ENCODE measurements around the gene NUP98.
"Not testable (repeated sequence)": the region's sequence is repeated elsewhere in the genome, so short reads cannot be mapped to it uniquely, and the experiment has no call there.

NUP98 gene

DNA sequence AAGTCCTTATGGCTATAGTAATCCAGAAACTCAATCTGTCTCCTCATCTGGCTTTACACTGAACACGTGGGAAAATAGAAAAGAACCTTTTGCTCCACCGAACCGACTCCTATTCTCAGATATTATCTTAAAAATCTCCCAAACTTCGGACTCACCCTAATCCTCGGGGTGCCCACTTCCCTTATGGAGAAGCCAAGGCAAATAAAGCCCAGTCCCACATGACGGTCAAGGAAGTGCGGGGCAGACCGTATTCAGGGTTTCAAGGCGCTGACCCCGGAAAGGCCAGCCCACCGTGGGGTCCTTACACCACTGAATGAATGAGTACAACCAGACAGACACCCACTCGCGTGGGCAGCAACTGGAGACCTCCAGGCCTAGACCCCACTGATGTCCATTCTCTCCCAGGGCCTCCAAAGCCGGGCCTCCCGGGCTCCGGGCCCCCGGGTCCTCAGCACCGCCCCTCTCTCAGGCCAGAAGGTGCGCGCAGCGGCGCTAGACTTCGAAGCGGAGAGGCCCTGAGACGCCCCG, 489 bp downstream of the NUP98 start:
- Mint-ChIP-seq H3K36me3 (ENCODE audit: low read depth) (peaks cover 44% of the 10 kb centered on the region), H3K9me3 (no peaks in the 10 kb centered on the region), H3K4me3 (peak overlapping the region; percentile 93), H3K27ac (peak overlapping the region; percentile 97), H3K27me3 (no peaks in the 10 kb centered on the region), H3K4me1 (peaks cover 55% of the 10 kb centered on the region)
- peak; percentile 33 for ATAC-seq
- no peak for DNase-seq

DNA sequence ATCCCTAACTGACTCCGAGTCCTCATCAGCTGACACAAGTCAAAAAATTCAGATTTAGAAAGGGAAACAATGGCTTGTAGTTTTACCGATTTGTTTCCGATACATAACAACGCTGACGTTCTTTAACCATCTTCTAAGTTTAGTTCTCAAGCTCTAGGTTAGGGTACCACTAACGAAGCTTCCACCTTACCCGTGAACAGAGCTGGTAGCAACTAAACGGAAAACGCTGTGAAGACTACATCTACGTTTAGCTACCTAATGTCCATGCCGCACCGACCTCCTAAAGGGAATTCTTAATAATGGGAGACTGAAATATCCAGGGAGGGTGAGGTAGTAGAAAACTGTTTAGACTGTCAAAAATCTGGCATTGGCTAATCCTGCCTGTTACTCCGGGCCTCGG, 1.0 kb downstream of the NUP98 start:
- DNase-seq (no peak), ATAC-seq (no peak)
- Mint-ChIP-seq H3K9me3 (no peaks in the 10 kb centered on the region), H3K27me3 (no peaks in the 10 kb centered on the region), H3K36me3 (ENCODE audit: low read depth) (peaks cover 44% of the 10 kb centered on the region), H3K27ac (peak overlapping the region; percentile 97), H3K4me3 (peak overlapping the region; percentile 93), H3K4me1 (peaks cover 55% of the 10 kb centered on the region)

DNA sequence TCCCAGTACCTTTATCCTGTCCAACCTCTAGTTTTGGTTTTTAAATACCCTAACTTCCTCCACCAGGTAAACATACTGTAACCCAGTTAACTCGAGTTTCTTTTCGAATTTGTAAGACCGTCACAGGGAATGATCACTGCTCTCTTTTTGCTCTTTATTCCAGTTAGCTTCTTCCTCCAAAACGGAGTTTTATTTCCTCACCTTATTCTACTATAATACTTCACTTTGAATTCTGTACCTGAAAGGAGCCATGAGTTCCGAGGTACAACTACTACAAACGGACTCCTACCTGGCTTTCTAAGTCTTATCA, 1.4 kb downstream of the NUP98 start:
- H3K27ac Mint-ChIP-seq = peak overlapping the region; percentile 97
- peak overlapping the region; percentile 93 for H3K4me3 Mint-ChIP-seq
- peaks cover 55% of the 10 kb centered on the region for H3K4me1 Mint-ChIP-seq
- no peaks in the 10 kb centered on the region for H3K9me3 Mint-ChIP-seq
- no peak for DNase-seq
- ATAC-seq = no peak
- H3K36me3 Mint-ChIP-seq (ENCODE audit: low read depth) = peaks cover 44% of the 10 kb centered on the region
- H3K27me3 Mint-ChIP-seq = no peaks in the 10 kb centered on the region

GRCh38 chr11:3795131-3796001, 2.0 kb downstream of the NUP98 start:
- Mint-ChIP-seq H3K27ac (peak overlapping the region; percentile 97), H3K4me1 (peaks cover 59% of the 10 kb centered on the region)

DNA sequence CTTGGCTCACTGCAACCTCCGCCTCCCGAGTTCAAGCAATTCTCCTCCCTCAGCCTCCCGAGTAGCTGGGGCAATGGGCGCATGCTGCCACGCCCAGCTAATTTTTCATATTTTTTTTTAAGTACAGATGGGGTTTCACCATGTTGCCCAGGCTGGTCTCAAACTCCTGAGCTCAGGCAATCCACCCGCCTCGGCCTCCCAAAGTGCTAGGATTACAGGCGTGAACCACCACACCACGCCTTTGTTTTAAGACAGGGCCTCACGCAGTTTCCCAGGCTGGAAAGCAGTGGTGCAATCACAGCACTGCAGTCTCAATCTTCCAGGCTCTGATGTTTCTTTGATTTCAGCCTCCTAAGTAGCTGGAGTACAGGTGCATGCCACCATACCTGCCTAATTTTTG, 3.0 kb downstream of the NUP98 start:
- peaks cover 52% of the 10 kb centered on the region for H3K36me3 Mint-ChIP-seq (ENCODE audit: low read depth)
- DNase-seq, H3K9me3 Mint-ChIP-seq, ATAC-seq, H3K4me3 Mint-ChIP-seq, H3K27me3 Mint-ChIP-seq, H3K27ac Mint-ChIP-seq: not testable (repeated sequence)
- H3K4me1 Mint-ChIP-seq = peaks cover 62% of the 10 kb centered on the region

More at GRCh38 chr11:3795131-3796001, 2.0 kb downstream of the NUP98 start:
- no peaks in the 10 kb centered on the region for H3K27me3 Mint-ChIP-seq
- peaks cover 46% of the 10 kb centered on the region for H3K36me3 Mint-ChIP-seq (ENCODE audit: low read depth)
- H3K9me3 Mint-ChIP-seq = no peaks in the 10 kb centered on the region
- H3K4me3 Mint-ChIP-seq = peak overlapping the region; percentile 93
- ATAC-seq (no peak), DNase-seq (no peak)

DNA sequence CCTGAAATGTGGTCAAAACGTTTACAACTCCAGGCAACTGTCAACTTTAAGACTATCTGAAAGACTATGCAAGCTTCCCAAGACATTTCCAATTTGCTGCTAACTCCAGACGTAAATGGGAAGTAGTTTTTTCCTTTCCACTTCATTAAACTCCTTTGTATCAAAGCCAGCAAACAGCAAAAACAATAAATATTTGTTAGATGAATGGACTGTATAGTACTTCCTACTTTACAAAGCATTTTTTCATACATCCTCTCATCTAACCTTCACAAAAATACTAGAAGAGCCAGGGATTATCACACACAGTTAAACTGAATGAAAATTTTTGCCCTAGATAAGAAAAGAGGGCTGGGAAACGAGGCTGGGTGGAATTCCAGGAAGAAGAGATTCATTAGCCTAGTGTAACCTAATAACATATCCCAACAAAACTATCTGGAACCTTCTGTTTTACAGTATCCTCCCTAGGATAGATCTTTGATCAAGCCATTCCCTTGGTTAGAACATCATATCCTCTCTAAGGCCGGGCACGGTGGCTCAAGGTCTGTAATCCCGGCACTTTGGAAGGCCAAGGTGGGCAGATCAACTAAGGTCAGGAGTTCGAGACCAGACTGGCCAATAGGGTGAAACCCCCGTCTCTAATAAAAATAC, 10.4 kb downstream of the NUP98 start:
- ATAC-seq = no peak
- H3K4me3 Mint-ChIP-seq = no peak overlapping the region
- peaks cover 38% of the 10 kb centered on the region for H3K36me3 Mint-ChIP-seq (ENCODE audit: low read depth)
- H3K4me1 Mint-ChIP-seq = peaks cover 75% of the 10 kb centered on the region
- no peaks in the 10 kb centered on the region for H3K9me3 Mint-ChIP-seq
- H3K27ac Mint-ChIP-seq = no peak overlapping the region
- no peaks in the 10 kb centered on the region for H3K27me3 Mint-ChIP-seq
- DNase-seq = no peak

GRCh38 chr11:3783611-3784010, 13.7 kb downstream of the NUP98 start:
- ATAC-seq = no peak
- Mint-ChIP-seq H3K27me3 (no peaks in the 10 kb centered on the region), H3K36me3 (ENCODE audit: low read depth) (peaks cover 48% of the 10 kb centered on the region), H3K4me3 (no peak overlapping the region), H3K27ac (no peak overlapping the region), H3K4me1 (peaks cover 67% of the 10 kb centered on the region), H3K9me3 (no peaks in the 10 kb centered on the region)
- DNase-seq = no peak

- Mint-ChIP-seq H3K4me3 (no peak overlapping the region), H3K36me3 (ENCODE audit: low read depth) (peaks cover 52% of the 10 kb centered on the region), H3K4me1 (peaks cover 64% of the 10 kb centered on the region), H3K9me3 (no peaks in the 10 kb centered on the region), H3K27ac (no peak overlapping the region), H3K27me3 (no peaks in the 10 kb centered on the region)
- DNase-seq (no peak), ATAC-seq (no peak)
These were observed 14.4 kb downstream of the NUP98 start for GRCh38 chr11:3782963-3783362.

DNA sequence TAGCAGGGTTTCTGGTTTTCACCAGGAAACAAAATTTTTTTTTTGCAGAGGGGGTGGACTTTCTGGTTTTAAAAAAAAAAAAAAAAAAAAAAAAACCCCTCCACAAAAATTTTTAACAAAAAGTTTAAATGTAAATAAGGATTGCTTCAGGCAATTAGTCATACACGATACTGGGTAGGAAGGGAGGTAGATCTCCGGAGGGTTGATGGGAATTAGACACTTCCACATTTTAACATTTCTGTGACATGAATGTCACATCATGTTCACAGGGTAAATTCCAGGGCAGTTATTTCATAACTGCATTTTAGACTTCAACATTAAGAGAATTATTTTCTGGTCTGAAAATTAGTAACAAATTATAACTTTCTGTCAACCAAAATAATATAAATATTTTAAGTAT, 15.9 kb downstream of the NUP98 start:
- no peaks in the 10 kb centered on the region for H3K27me3 Mint-ChIP-seq
- ATAC-seq (no peak), DNase-seq (no peak)
- H3K27ac Mint-ChIP-seq = no peak overlapping the region
- H3K9me3 Mint-ChIP-seq = no peaks in the 10 kb centered on the region
- H3K4me1 Mint-ChIP-seq = peaks cover 49% of the 10 kb centered on the region
- H3K4me3 Mint-ChIP-seq = no peak overlapping the region
- peaks cover 49% of the 10 kb centered on the region for H3K36me3 Mint-ChIP-seq (ENCODE audit: low read depth)

DNA sequence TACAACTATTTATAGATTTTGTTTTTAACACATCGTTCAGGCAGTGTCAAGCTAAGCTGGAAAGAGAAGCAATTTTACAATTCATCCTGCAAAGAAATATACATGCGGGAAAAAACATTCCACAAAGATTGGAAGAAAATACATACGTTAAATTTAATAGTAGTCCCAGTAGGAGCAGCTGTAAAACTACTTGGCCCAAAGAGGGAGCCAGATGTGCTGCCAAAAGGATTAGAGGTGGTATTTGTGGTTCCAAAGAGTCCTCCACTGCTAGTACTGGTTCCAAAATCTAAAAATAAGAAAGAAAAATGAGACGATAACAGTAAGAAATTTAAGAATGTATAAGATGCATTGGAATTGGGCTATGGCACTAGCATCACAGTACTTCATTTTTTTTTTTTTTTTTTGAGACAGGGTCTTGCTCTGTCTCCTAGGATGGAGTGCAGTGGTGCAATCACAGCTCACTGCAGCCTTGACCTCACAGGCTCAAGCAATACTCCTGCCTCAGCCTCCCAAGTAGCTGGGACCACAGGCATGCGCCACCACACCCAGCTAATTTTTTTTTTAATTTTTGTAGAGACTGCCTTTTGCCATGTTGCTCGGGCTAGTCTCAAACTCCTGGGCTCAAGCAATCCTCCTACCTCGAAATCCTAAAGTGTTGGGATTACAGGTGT, 21.5 kb downstream of the NUP98 start:
- no peaks in the 10 kb centered on the region for H3K27me3 Mint-ChIP-seq
- no peaks in the 10 kb centered on the region for H3K4me1 Mint-ChIP-seq
- no peak for ATAC-seq
- H3K9me3 Mint-ChIP-seq = no peaks in the 10 kb centered on the region
- H3K36me3 Mint-ChIP-seq (ENCODE audit: low read depth) = peaks cover 62% of the 10 kb centered on the region
- no peak for DNase-seq
- no peak overlapping the region for H3K27ac Mint-ChIP-seq
- H3K4me3 Mint-ChIP-seq = no peak overlapping the region

DNA sequence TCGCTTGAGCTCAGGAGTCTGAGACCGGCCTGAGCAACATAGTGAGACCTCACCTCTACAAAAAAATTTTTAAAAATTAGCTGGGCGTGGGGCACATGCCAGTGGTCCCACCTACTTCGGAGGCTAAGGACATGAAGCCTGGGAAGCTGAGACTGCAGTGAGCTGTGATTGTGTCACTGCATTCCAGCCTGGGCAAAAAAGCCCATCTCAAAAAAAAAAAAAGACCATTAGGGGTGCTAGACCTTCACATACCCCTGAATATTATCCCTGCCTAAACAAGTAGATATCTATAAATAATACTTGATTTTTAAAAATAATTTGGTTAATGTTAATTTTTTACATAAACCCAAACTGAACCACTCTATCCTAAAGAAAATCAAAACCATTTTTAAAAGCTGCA, 24.2 kb downstream of the NUP98 start:
- DNase-seq (no peak), ATAC-seq (no peak)
- Mint-ChIP-seq H3K27me3 (no peaks in the 10 kb centered on the region), H3K27ac (no peak overlapping the region), H3K36me3 (ENCODE audit: low read depth) (peaks cover 61% of the 10 kb centered on the region), H3K9me3 (no peaks in the 10 kb centered on the region), H3K4me1 (no peaks in the 10 kb centered on the region), H3K4me3 (no peak overlapping the region)

DNA sequence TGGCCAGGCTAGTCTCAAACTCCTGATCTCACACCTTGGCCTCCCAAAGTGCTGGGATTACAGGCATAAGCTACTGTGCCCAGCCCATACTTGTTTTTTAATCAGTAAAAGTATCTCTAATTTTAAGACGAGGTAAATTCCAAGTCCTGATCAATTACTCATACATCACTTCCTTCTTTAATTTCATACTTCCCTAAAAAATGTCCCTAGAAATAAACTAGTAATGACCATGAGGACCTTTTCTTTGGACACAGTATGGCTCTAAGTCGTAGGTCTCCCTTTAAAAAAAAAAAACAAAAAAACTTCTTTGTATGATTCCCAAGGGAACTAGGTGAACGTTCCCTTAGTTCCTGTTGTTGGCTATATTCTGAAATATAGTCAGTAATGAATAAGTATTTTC, 29.8 kb downstream of the NUP98 start:
- Mint-ChIP-seq H3K27me3 (no peaks in the 10 kb centered on the region), H3K4me1 (no peaks in the 10 kb centered on the region), H3K9me3 (no peaks in the 10 kb centered on the region), H3K36me3 (ENCODE audit: low read depth) (peaks cover 69% of the 10 kb centered on the region), H3K4me3 (no peak overlapping the region), H3K27ac (no peak overlapping the region)
- ATAC-seq (no peak), DNase-seq (no peak)

- not testable (repeated sequence) for H3K4me3 Mint-ChIP-seq, DNase-seq, H3K27me3 Mint-ChIP-seq, H3K4me1 Mint-ChIP-seq, H3K9me3 Mint-ChIP-seq, H3K27ac Mint-ChIP-seq, ATAC-seq
- H3K36me3 Mint-ChIP-seq (ENCODE audit: low read depth) = peaks cover 72% of the 10 kb centered on the region
These were observed 30.5 kb downstream of the NUP98 start for GRCh38 chr11:3766836-3767235.

DNA sequence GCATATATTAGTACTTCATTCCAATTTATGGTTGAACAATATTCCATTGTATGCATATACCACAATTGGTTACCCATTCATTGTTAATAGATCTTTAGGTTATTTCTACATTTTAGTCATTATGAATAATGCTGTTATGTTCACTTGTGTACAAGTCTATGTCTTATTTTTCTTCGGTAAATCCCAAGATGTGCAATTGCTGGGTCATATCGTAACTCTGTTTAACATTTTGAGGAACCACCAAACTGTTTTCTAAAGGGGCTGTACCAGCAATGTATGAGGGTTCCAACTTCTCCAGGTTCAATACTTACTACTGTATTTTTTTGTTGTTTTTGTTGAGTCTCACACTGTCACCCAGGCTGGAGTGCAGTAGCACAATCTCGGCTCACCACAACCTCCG, 33.1 kb downstream of the NUP98 start:
- H3K4me3 Mint-ChIP-seq = no peak overlapping the region
- no peaks in the 10 kb centered on the region for H3K4me1 Mint-ChIP-seq
- peaks cover 70% of the 10 kb centered on the region for H3K36me3 Mint-ChIP-seq (ENCODE audit: low read depth)
- no peak for DNase-seq
- no peak overlapping the region for H3K27ac Mint-ChIP-seq
- H3K9me3 Mint-ChIP-seq = no peaks in the 10 kb centered on the region
- no peaks in the 10 kb centered on the region for H3K27me3 Mint-ChIP-seq
- no peak for ATAC-seq

GRCh38 chr11:3755151-3755550, 42.2 kb downstream of the NUP98 start:
- no peak for DNase-seq
- Mint-ChIP-seq H3K4me3 (no peak overlapping the region), H3K9me3 (no peaks in the 10 kb centered on the region), H3K27ac (no peak overlapping the region), H3K27me3 (no peaks in the 10 kb centered on the region), H3K36me3 (ENCODE audit: low read depth) (peaks cover 58% of the 10 kb centered on the region), H3K4me1 (no peaks in the 10 kb centered on the region)
- no peak for ATAC-seq

Data from activated naive CD8-positive, alpha-beta T cell treated with anti-CD3 and anti-CD28 coated beads, Interleukin-2, amount 50 U/mL, for 24 hours (primary cell).